Neural crest cell (in vitro differentiated cells): ENCODE results near the gene CD247. TPM values are rescaled to one million over a fixed set of nuclear protein-coding genes. Genes with fewer than 3 reads are reported as not detected.
"Not testable (repeated sequence)": the region's sequence is repeated elsewhere in the genome, so short reads cannot be mapped to it uniquely, and the experiment has no call there.

ENCODE experiments used
- DNase-seq: peaks from one replicate; pipeline ENCODE4 v3.0.0; 2021; ENCODE audit warnings: low read depth, mixed read lengths, low spot score
- H3K27ac Mint-ChIP-seq: one replicate; pipeline ENCODE4 v1.8.0; 2021; ENCODE audit warnings: mild to moderate bottlenecking, mixed read lengths; ENCODE audit not compliant: unreplicated experiment
- H3K27me3 Mint-ChIP-seq: 2 replicates; pipeline ENCODE4 v1.8.0; 2021; ENCODE audit warnings: low read depth, mild to moderate bottlenecking, mixed read lengths
- H3K36me3 Mint-ChIP-seq: 2 replicates; pipeline ENCODE4 v1.8.0; 2021; ENCODE audit warnings: low read depth, mild to moderate bottlenecking, mixed read lengths
- H3K4me1 Mint-ChIP-seq: 2 replicates; pipeline ENCODE4 v1.8.0; 2021; ENCODE audit warnings: mixed read lengths
- H3K4me3 Mint-ChIP-seq: one replicate; pipeline ENCODE4 v1.8.0; 2021; ENCODE audit warnings: mild to moderate bottlenecking, mixed read lengths
- H3K9me3 Mint-ChIP-seq: 2 replicates; pipeline ENCODE4 v1.8.0; 2021; ENCODE audit warnings: mixed read lengths
- total RNA-seq: library from RNA; stranded (reverse); gene quantifications from 2 replicates; pipeline ENCODE4 v1.2.1, GENCODE V29; 2021
- TF ChIP-seq, protein P1 (sequence below): fragments of 200-600 bp; sonication (generic); conservative IDR thresholded peaks from 2 replicates; pipeline ENCODE4 v1.5.0; 2021; ENCODE audit warnings: antibody characterized with exemption, mild to moderate bottlenecking

CD247 gene
- total RNA-seq, 1 donor from 2014 or later, result 3.9 TPM

DNA sequence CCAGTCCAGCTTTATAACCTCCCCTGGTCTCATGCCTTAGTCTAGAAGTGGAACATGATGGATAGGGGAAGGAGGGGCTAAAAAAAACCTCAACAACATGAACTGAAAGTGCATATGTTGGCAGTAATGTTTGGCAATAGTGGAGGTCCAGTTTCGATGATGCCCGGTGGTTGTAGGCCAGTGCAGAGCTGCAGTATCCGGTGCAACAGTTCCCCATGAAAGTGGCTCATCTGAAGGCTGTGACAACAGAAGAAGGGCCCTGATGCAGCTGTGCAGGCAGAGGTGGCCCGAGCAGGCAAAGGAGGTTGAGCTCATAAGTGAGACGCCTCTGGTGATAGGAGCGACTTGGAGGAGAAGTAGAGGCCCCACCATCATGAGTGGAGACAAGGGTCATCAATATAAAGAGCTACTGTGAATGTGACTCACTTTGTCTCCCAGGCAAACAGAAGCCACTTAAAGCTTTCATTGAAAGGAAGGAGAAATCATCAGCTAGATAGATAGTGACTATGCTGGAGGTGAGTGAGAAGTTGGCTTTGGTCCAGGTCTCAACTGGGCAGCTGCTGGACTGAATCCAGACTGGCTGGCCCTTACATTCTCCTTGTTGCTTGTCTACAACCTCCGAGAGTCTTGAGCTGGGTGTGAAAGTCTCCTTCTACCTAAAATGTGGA, 45.4 kb upstream of the CD247 start:
- H3K4me3 Mint-ChIP-seq, result no peak overlapping the region
- no peaks in the 10 kb centered on the region for H3K27me3 Mint-ChIP-seq
- peaks cover 18% of the 10 kb centered on the region for H3K4me1 Mint-ChIP-seq
- TF ChIP-seq, protein P1, sequence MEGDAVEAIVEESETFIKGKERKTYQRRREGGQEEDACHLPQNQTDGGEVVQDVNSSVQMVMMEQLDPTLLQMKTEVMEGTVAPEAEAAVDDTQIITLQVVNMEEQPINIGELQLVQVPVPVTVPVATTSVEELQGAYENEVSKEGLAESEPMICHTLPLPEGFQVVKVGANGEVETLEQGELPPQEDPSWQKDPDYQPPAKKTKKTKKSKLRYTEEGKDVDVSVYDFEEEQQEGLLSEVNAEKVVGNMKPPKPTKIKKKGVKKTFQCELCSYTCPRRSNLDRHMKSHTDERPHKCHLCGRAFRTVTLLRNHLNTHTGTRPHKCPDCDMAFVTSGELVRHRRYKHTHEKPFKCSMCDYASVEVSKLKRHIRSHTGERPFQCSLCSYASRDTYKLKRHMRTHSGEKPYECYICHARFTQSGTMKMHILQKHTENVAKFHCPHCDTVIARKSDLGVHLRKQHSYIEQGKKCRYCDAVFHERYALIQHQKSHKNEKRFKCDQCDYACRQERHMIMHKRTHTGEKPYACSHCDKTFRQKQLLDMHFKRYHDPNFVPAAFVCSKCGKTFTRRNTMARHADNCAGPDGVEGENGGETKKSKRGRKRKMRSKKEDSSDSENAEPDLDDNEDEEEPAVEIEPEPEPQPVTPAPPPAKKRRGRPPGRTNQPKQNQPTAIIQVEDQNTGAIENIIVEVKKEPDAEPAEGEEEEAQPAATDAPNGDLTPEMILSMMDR, result no peak
- H3K27ac Mint-ChIP-seq, result no peak overlapping the region
- DNase-seq, result no peak
- H3K36me3 Mint-ChIP-seq, result no peaks in the 10 kb centered on the region
- no peaks in the 10 kb centered on the region for H3K9me3 Mint-ChIP-seq

DNA sequence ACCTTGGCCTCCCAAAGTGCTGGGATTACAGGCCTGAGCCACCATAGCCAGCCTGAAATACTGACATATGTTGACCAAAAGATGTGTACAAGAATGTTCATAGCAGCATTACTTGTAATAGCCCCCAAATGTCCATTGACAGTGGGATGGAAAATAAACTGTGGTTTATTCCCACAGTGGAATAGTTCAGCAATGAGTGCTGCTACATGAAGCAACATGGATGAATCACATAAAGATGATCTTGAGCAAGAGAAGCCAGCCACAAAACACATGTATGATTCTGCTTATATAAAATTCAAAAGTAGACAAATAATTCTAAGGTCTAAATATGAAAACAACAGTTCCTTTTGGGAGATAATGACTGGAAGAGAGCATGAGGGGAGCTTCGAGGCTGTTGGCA, 44.4 kb upstream of the CD247 start:
- no peak for DNase-seq
- Mint-ChIP-seq H3K9me3 (no peaks in the 10 kb centered on the region), H3K27ac (no peak overlapping the region), H3K27me3 (no peaks in the 10 kb centered on the region), H3K36me3 (no peaks in the 10 kb centered on the region), H3K4me1 (peaks cover 16% of the 10 kb centered on the region), H3K4me3 (no peak overlapping the region)
- TF ChIP-seq, protein P1, result no peak

DNA sequence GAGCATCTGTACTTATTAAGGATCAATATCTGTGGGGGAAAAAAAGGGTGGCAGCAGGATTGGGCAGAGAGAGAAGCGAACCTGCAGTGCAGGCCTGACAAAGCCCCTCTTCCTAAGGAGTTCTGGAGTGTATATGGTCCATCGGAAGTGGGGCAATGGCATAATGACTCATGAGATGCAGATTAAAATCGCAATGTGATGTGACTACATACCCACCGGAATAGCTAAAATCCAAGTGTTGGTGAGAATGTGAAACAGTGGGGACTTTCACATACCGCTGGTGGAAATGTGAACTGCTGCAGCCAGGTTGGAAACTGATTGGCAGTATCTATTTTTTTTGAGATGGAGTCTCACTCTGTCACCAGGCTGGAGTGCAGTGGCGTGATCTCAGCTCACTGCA, 43.4 kb upstream of the CD247 start:
- no peak for DNase-seq
- TF ChIP-seq, protein P1, result no peak
- no peak overlapping the region for H3K27ac Mint-ChIP-seq
- H3K27me3 Mint-ChIP-seq, result no peaks in the 10 kb centered on the region
- H3K36me3 Mint-ChIP-seq, result no peaks in the 10 kb centered on the region
- peaks cover 6% of the 10 kb centered on the region for H3K4me1 Mint-ChIP-seq
- H3K4me3 Mint-ChIP-seq, result no peak overlapping the region
- H3K9me3 Mint-ChIP-seq, result no peaks in the 10 kb centered on the region

GRCh38 chr1:167555971-167556714, 37.8 kb upstream of the CD247 start:
- Mint-ChIP-seq H3K4me1 (peaks cover 15% of the 10 kb centered on the region), H3K36me3 (no peaks in the 10 kb centered on the region), H3K27ac (no peak overlapping the region), H3K4me3 (peak overlapping the region; percentile 78), H3K27me3 (no peaks in the 10 kb centered on the region), H3K9me3 (no peaks in the 10 kb centered on the region)
- DNase-seq, result peak; percentile 74
- TF ChIP-seq, protein P1, result peak; percentile 91

- H3K4me3 Mint-ChIP-seq, result peak overlapping the region; percentile 78
- not testable (repeated sequence) for DNase-seq
Observed at GRCh38 chr1:167555072-167555471, 36.7 kb upstream of the CD247 start.

More at GRCh38 chr1:167555072-167555471, 36.7 kb upstream of the CD247 start:
- H3K36me3 Mint-ChIP-seq, H3K27ac Mint-ChIP-seq, H3K27me3 Mint-ChIP-seq, H3K9me3 Mint-ChIP-seq: not testable (repeated sequence)
- peaks cover 25% of the 10 kb centered on the region for H3K4me1 Mint-ChIP-seq
